ENCODE results near the gene CCDC85B. TPM values are rescaled to one million over a fixed set of nuclear protein-coding genes. Genes with fewer than 3 reads are reported as not detected.
"Not testable (repeated sequence)": the region's sequence is repeated elsewhere in the genome, so short reads cannot be mapped to it uniquely, and the experiment has no call there.

CCDC85B gene
- total RNA-seq, 1 experiment from 2014 or later = 148 TPM

- DNase-seq (ENCODE audit: low spot score) = peak; percentile 19
Observed at GRCh38 chr11:65886826-65887722, 3.4 kb upstream of the CCDC85B start.

- DNase-seq (ENCODE audit: low spot score) = no peak
Observed at GRCh38 chr11:65887723-65888162, 2.7 kb upstream of the CCDC85B start.

- DNase-seq (ENCODE audit: low spot score) = peak; percentile 99
Observed at GRCh38 chr11:65888163-65888814, 2.2 kb upstream of the CCDC85B start, which contains the start of gene FIBP. TSS of gene FIBP (minus strand) at chr11:65888471. CDS start at chr11:65888418, 53 bp downstream.

DNA sequence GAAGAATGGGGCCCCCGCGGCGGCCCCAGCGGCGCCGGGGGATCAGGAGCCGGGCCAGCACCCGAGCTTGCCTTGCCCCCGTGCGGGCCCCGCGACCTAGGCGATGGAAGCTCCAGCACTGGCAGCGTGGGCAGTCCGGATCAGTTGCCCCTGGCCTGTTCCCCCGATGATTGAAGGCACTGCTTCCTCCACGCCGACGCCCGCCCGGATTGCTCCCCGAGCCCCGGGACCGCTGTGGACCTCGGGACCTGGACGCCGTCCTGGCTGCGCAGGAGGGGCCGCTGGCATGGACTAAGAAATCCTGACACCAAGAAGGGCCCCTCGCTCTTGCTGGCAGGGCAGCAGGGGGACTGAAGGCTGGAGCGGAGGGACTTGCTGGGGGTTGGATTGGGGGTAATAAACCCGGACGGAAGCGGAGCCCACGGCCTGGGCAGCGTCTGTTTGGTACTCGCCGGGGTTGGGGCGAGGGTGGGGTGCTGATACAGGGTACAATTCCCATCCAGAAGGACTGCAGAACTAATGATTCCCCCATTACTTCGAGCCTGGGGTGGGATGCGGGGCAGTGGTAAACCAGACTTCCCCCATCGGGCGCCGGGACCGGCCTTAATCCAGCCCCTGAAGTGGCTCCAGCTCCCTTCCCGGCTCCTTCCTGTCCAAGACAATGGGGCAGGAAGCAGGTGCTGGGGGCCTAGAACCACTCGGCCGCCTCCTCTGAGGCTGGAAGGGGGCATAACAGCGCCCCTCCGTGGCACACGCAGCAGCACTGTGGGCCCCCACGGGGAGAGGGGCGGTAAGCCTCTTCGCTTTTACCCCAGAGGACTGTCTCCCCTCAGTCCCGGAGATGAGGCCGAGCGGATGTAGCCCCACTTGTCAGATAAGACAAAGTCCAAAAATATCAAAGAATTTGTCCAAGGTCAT lies 1.0 kb downstream of the CCDC85B start:
- DNase-seq (ENCODE audit: low spot score) = no peak

DNA sequence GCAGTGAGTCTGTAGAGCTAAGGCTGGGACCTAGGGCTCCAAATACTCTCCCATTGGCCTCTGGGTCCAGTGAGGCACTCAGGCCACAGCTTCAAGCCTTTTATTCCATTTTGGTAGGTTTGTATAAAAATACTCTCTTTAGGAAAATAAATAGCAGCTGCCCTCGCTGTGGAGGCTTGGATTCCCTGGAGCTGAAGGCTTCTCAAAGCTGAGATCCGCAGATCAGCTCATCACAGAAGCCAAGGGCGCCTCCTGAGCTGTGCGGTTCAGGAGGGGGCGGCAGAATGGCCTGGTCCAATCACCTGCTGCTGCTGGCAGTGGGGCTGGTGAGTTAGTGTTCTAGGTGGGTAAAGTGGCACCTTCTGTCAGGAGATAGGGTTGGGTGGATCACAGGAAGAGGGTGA lies 1.7 kb downstream of the CCDC85B start:
- DNase-seq (ENCODE audit: low spot score) = not testable (repeated sequence)

DNA sequence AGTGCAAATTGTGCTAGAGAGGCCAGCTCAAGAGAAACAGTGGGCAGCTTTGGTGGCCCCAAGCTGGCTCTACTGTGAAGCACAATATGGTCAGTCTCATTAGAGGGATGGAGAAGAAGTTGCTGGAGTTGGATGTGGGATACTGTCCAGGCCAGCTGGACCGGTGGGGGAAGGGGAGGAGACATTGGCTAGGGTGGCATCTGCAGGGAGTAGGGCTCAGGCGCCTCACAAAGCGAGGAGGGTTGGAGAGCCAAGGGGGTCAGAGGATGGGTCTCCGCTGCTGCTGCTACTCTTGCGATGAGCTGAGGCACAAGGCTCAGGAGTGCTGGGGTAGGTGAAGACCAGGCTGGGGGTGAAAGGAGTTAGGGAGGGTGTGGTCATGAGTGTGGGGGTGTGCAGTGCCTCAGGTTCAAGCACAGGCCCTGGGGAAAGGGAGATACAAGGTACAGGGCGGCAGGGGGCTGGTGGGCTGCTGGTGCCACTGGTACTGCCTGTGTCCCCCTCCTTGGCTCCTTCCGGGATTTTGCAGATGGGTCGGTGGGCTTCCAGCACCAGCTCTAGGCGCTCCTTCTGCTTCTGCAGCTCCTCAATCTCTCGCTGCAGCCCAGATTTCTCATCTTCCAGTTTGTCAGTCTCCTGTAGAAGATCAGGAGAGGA lies 2.3 kb downstream of the CCDC85B start:
- DNase-seq (ENCODE audit: low spot score) = no peak

DNA sequence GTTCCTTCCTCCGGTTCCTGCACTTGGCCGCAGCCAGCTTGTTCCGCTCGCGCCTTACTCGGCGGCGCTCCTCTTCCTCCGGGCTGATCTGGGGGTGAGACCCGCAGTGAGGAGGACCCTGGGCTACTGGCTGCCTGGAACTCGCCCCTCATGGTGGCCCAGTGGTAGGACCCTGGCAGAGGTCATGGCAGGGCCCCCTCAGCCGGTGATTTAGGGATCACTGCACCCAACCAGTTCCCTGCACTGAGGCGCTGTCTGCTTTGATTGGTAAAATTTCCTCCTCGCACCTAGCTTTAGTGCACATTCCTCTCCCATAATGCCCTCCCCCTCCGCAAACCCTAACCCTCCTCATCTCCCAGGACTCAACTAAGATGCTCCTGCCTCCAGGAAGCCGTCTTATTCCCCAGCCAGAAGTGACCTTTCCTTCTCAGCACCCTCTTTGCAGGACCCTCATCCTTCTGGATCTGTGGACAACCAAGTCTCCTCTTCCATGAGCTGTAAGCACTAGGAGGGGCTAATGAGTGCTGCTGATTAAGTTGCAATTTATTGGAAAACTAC lies 3.6 kb downstream of the CCDC85B start:
- DNase-seq (ENCODE audit: low spot score) = no peak

GRCh38 chr11:65895482-65895981 lies 5.1 kb downstream of the CCDC85B start:
- DNase-seq (ENCODE audit: low spot score) = no peak

DNA sequence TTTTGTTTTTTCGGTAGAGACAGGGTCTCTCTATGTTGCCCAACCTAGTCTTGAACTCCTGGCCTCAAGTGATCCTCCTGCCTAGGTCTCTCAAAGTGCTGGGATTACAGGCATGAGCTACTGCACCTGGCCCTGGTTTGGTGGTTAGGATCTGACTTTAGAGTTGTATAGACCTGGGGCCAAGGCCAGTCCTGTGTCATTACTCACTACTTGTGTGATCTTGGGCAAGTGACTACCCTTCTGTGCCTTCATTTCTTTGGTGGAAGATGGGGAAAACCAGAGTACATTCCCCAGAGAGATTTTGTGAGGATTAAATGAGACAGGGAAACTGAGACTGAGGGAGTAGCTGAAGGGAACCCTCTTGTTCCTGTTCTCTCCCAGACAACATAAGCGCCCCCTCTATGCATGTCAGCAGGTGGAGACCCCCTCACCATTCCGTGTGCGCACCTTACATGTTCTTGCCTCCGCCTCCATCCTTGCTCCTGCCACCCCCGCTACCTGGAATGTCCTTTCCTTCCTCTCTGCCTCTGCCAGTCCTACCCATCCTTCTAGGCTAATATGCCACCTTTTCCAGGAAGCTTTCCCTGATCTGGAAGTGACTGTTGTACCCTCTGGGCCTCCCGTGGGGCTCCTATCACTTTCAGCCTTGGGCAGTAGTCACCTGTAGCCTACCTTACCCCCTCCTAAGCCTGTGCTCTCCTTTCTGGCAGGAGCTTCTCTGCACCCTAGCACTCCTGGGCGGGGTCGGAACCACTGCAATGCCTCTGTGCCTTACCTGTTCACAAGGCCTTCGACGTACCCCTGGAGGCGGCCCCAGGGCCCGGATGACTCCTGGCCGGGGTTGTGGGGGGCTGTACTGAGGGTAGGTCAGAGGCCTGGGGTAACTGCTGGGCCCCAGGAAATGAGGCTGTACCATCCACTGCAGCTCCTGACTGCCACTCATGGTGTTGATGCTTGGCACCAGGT lies 5.8 kb downstream of the CCDC85B start:
- no peak for DNase-seq (ENCODE audit: low spot score)

- DNase-seq (ENCODE audit: low spot score) = no peak
Observed at GRCh38 chr11:65897020-65897471, 6.6 kb downstream of the CCDC85B start.

DNA sequence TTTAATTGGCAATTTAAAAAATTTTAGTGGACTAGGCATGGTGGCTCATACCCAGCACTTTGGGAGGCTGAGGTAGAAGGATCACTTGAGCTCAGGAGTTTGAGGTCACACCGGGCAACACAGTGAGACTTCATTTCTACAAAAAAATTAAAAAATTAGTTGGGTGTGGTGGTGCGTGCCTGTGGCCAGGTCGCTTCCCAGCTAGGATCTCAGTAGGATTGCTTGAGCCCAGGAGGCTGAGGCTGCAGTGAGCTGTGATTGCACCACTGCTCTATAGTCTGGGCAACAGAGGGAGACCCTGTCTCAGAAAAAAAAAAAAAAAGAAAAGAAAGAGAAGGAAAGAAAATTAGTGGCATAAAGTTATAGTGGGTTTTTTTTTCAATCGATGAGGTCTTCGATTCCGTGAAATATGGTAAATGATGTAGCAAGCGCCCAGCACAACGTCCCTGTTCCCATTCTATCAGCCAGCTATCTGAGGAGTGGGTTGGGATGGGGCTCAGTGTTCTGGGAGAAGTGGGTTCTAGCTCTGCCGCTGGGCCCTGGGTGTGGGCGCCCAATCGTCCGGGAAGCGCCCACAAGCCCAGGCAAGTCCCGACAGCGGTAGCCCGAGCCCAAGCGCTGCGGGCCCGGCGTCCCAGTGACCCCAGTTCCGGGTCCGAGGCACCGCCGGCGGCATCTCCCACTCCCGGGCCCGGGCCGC lies 8.3 kb downstream of the CCDC85B start:
- no peak for DNase-seq (ENCODE audit: low spot score)

DNA sequence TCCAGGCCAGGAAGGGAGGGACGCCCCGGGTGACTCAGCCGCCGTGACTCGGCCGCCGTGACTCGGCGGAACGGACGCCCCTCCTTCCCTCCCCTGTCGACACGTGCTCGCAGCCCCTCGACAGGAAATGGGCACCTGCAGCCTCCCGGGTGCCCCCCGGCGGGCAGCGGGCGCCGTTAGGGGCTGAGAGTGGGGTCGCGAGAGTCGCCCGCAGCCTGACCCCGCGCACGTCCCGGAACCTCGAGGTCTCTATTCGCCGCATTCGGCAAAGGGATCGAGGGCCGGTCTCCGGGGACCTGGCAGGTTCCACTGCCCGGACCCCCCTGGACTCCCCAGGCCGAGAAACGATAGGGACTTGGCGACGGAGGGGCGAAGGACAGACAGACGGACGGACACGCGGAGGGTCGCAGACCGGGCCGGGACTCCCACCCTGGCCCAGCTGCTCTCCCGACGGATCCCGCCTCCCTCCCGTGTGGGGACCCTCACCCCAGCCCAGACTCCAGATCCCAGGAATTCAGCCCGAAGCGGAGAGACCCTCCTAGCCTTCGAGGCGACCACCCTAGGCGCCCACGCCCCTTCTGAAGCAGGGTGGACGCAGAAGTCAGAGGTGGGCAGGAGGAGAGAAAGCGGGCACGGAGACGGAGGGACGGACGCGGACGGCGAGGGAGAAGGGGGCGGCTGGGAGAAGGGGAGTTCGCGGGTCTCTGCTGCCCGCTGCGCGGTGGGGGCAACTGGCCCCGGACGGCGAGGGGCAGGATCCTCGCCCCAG lies 9.1 kb downstream of the CCDC85B start:
- peak; percentile 76 for DNase-seq (ENCODE audit: low spot score)

- DNase-seq (ENCODE audit: low spot score) = peak; percentile 98
Observed at GRCh38 chr11:65900125-65900898, 9.8 kb downstream of the CCDC85B start, which contains the start of gene FOSL1. TSS of gene FOSL1 (minus strand) at chr11:65900388. CDS start at chr11:65900339, 49 bp downstream.

- DNase-seq (ENCODE audit: low spot score) = no peak
Observed at GRCh38 chr11:65900899-65901180, 10.4 kb downstream of the CCDC85B start.

DNA sequence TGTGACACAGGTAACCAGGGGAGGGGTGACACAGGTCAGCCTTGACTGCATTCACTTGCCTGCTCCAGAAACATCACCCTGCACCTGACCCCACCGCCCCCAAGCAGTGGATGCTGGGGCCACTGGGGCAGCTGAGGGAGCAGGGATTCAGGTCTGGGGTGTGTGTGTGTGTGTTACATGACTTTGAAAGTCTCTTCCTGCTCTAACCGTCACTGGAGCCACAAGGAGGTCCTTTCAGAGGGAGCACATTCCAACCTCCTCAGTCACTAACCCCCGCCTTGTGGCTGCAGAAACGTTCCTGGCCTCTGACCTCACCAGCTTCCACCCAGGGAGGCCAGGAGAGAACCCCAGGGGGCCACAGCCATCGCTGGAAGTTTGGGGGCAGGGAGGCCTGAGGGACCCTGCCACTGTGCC lies 12.6 kb downstream of the CCDC85B start:
- peak; percentile 90 for DNase-seq (ENCODE audit: low spot score)

DNA sequence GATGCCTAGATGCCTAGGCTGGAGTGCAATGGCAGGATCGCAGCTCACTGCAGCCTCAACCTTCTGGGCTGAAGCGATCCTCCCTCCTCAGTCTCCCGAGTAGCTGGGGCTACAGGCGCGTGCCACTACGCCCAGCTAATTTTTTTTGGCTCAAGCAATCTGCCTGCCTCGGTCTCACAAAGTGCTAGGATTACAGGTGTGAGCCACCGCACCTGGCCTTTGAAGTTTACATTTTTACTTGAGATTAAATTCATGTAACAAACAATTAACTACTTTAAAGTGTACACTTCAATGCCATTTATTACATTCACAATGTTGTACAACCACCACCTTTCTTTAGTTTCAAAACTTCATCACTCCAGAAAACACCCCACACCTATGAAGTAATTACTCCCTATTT lies 13.2 kb downstream of the CCDC85B start:
- no peak for DNase-seq (ENCODE audit: low spot score)

GRCh38 chr11:65906602-65907001 lies 16.1 kb downstream of the CCDC85B start:
- DNase-seq (ENCODE audit: low spot score) = no peak
